Trophoblast cell (in vitro differentiated cells and primary cell): Measurements from ENCODE around the gene FRMD4A.

Experiments
- DNase-seq, 2 donors: peaks; one replicate each; pipeline ENCODE4 v3.0.0-alpha.2; 2016
- H2AFZ ChIP-seq: 2 replicates; pipeline ENCODE4 v1.6.1; 2013; ENCODE audit warnings: low read length, moderate library complexity, mild to moderate bottlenecking; ENCODE audit not compliant: insufficient read depth, poor library complexity
- H2AK5ac ChIP-seq: 2 replicates; pipeline ENCODE4 v1.6.1; 2013; ENCODE audit warnings: mild to moderate bottlenecking, low read length
- H2BK120ac ChIP-seq: 2 replicates; pipeline ENCODE4 v1.6.1; 2013; ENCODE audit warnings: low read length, mild to moderate bottlenecking, moderate library complexity; ENCODE audit not compliant: insufficient read depth, poor library complexity
- H2BK12ac ChIP-seq: 2 replicates; pipeline ENCODE4 v1.6.1; 2013; ENCODE audit warnings: mild to moderate bottlenecking, low read length, moderate library complexity
- H2BK5ac ChIP-seq: 2 replicates; pipeline ENCODE4 v1.6.1; 2013; ENCODE audit warnings: low read length, low read depth, moderate library complexity, mild to moderate bottlenecking; ENCODE audit not compliant: poor library complexity
- H3K14ac ChIP-seq: 2 replicates; pipeline ENCODE4 v1.6.1; 2013; ENCODE audit warnings: mild to moderate bottlenecking, low read length
- H3K18ac ChIP-seq: 2 replicates; pipeline ENCODE4 v1.6.1; 2013; ENCODE audit warnings: mild to moderate bottlenecking, low read length
- H3K23ac ChIP-seq: 2 replicates; pipeline ENCODE4 v1.6.1; 2013; ENCODE audit warnings: low read length
- H3K27ac ChIP-seq: 2 replicates; pipeline ENCODE4 v1.5.1; 2013; ENCODE audit warnings: low read depth, mild to moderate bottlenecking, inconsistent platforms, low read length, moderate library complexity
- H3K27me3 ChIP-seq: 2 replicates; pipeline ENCODE4 v1.6.1; 2013; ENCODE audit warnings: inconsistent platforms, mild to moderate bottlenecking, low read length, moderate library complexity; ENCODE audit not compliant: insufficient read depth
- H3K36me3 ChIP-seq, 2 experiments: 1 replicate in 1 of 2; 2 replicates in 1 of 2; pipeline ENCODE4 v1.6.1; 2013; ENCODE audit warnings: low read length in 2 of 2, mild to moderate bottlenecking in 2 of 2, moderate library complexity in 1 of 2; ENCODE audit not compliant: insufficient read depth in 2 of 2, control insufficient read depth in 1 of 2
- H3K4ac ChIP-seq: 2 replicates; pipeline ENCODE4 v1.6.1; 2013; ENCODE audit warnings: low read depth, mild to moderate bottlenecking, low read length, moderate library complexity
- H3K4me1 ChIP-seq, 2 experiments: 1 replicate in 1 of 2; 2 replicates in 1 of 2; pipeline ENCODE4 v1.6.1; 2013; ENCODE audit warnings: low read length in 2 of 2, mild to moderate bottlenecking in 2 of 2, moderate library complexity in 1 of 2; ENCODE audit not compliant: insufficient read depth in 2 of 2, control insufficient read depth in 1 of 2
- H3K4me2 ChIP-seq: 2 replicates; pipeline ENCODE4 v1.6.1; 2013; ENCODE audit warnings: inconsistent platforms, mild to moderate bottlenecking, low read length, moderate library complexity
- H3K4me3 ChIP-seq: 2 replicates; pipeline ENCODE4 v1.5.1; 2013; ENCODE audit warnings: mild to moderate bottlenecking, low read depth, low read length, inconsistent platforms
- H3K79me1 ChIP-seq: one replicate; pipeline ENCODE4 v1.6.1; 2013; ENCODE audit warnings: low read length
- H3K79me2 ChIP-seq: 2 replicates; pipeline ENCODE4 v1.6.1; 2013; ENCODE audit warnings: low read length, mild to moderate bottlenecking; ENCODE audit not compliant: control insufficient read depth, insufficient read depth, poor library complexity
- H3K9ac ChIP-seq: 2 replicates; pipeline ENCODE4 v1.6.1; 2013; ENCODE audit warnings: mild to moderate bottlenecking, low read length
- H3K9me3 ChIP-seq: 2 replicates; pipeline ENCODE4 v1.6.1; 2013; ENCODE audit warnings: low read depth, mild to moderate bottlenecking, control low read depth, inconsistent platforms, low read length; ENCODE audit not compliant: insufficient read depth
- H4K12ac ChIP-seq: 2 replicates; pipeline ENCODE4 v1.6.1; 2013; ENCODE audit warnings: low read depth, mild to moderate bottlenecking, low read length, moderate library complexity
- H4K8ac ChIP-seq: 2 replicates; pipeline ENCODE4 v1.6.1; 2013; ENCODE audit warnings: low read depth, mild to moderate bottlenecking, low read length, moderate library complexity
- H4K91ac ChIP-seq: one replicate; pipeline ENCODE4 v1.6.1; 2013; ENCODE audit warnings: low read depth, mild to moderate bottlenecking, low read length, moderate library complexity
- WGBS: extraction: QIAGEN DNeasy Blood & Tissue Kit; methylation state at CpG from one replicate; pipeline ENCODE4 v1.1.7; 2013; ENCODE audit warnings: missing lambda C conversion rate; ENCODE audit not compliant: insufficient read length, insufficient coverage; ENCODE audit errors: extremely low coverage; 5-methylcytosine and 5-hydroxymethylcytosine counted together

FRMD4A gene

DNA sequence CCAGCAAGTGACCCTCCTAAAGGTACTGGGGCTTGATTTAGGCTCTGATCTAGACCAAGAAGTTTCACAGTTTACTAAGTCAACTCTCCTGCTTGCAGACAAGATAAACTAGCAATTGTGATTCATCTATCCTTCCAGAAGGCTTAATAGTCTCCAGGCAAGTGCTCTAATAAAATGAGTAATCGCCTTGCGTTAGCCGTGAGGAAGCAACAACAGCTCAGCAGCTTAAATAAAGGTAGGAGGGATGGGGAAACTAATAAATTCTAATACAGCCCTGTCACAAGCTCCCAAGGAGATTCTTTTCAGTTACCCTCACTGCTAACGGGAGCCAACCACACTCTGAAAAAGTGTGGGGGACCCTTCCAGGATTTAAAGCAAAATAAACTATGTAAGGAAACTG is 48.4 kb downstream of the FRMD4A start:
- no peak overlapping the region for H4K8ac ChIP-seq
- H3K27me3 ChIP-seq = no peaks in the 10 kb centered on the region
- H3K4me1 ChIP-seq = no peaks in the 10 kb centered on the region
- H3K79me2 ChIP-seq = no peaks in the 10 kb centered on the region
- no peak overlapping the region for H4K91ac ChIP-seq
- H2AK5ac ChIP-seq = no peak overlapping the region
- no peak overlapping the region for H3K4ac ChIP-seq
- H2BK120ac ChIP-seq = no peak overlapping the region
- no peak overlapping the region for H3K18ac ChIP-seq
- H2BK5ac ChIP-seq = no peak overlapping the region
- H3K79me1 ChIP-seq = no peaks in the 10 kb centered on the region
- DNase-seq = no peak
- no peak overlapping the region for H3K14ac ChIP-seq
- no peak overlapping the region for H3K9ac ChIP-seq
- H3K36me3 ChIP-seq = no peaks in the 10 kb centered on the region
- no peak overlapping the region for H3K4me3 ChIP-seq
- no peak overlapping the region for H3K23ac ChIP-seq
- no peak overlapping the region for H3K4me2 ChIP-seq
- H4K12ac ChIP-seq = no peak overlapping the region
- H2BK12ac ChIP-seq = no peak overlapping the region
- no peak overlapping the region for H3K27ac ChIP-seq
- no peaks in the 10 kb centered on the region for H3K9me3 ChIP-seq
- H2AFZ ChIP-seq = no peak overlapping the region
- WGBS = no CpG with 5 or more reads among the region's 4 CpGs

DNA sequence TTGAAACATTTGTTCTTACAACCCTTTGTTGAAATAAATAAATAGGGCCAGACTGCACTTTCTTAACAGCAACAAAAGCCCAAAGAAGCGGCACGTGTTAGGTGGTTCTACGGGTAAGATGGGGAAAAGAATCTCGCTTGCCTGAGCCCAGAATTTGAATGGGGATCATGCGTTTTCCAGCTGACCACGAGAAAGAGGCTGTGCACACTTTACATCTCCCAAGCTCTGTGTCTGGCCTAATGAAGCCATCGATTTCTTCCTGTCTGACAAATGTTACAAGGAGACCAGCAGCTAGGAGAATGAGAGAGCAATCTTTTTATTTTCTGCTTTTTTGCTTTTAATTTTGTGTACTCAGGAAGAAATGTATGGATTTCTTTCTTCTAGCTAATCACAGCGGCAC is 52.2 kb downstream of the FRMD4A start:
- no peak for DNase-seq
- H3K27me3 ChIP-seq = no peaks in the 10 kb centered on the region
- WGBS = no CpG with 5 or more reads among the region's 8 CpGs

DNA sequence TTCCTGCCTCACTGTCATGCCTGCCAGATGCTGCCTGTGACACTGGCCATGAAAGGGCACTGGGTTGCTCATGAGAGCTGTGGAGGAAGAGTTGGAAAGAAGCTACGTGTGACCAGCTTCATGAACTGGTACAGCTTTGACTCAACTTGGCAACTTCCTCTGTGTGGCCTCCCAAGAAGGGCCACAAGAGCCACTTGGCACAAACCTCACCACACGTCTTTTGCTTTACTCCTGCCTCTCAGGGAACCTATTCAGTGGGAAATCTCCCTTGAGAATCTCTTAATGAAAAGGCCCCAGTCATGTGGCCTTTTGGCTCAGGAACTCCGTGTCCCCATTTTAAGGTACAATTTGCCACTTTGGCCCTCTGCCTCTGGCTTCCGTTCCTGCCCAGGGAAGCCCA is 54.5 kb downstream of the FRMD4A start:
- Histone ChIP-seq H3K14ac (no peak overlapping the region), H3K4me1 (peaks cover 0 to 3% of the 10 kb centered on the region in 2 experiments), H2AK5ac (no peak overlapping the region), H3K27ac (no peak overlapping the region), H2BK5ac (no peak overlapping the region), H3K4me2 (no peak overlapping the region), H3K4me3 (no peak overlapping the region), H3K4ac (no peak overlapping the region), H3K79me1 (no peaks in the 10 kb centered on the region), H4K91ac (no peak overlapping the region), H3K9ac (no peak overlapping the region), H2BK120ac (no peak overlapping the region), H3K79me2 (no peaks in the 10 kb centered on the region), H4K12ac (no peak overlapping the region), H3K9me3 (no peaks in the 10 kb centered on the region), H3K18ac (no peak overlapping the region), H3K27me3 (no peaks in the 10 kb centered on the region), H3K36me3 (no peaks in the 10 kb centered on the region), H2AFZ (no peak overlapping the region), H2BK12ac (no peak overlapping the region), H3K23ac (no peak overlapping the region), H4K8ac (no peak overlapping the region)
- no peak for DNase-seq
- no CpG with 5 or more reads among the region's 4 CpGs for WGBS

More for the DNA sequence above, 52.2 kb downstream of the FRMD4A start:
- Histone ChIP-seq H3K36me3 (no peaks in the 10 kb centered on the region), H3K4ac (no peak overlapping the region), H3K4me2 (no peak overlapping the region), H4K8ac (no peak overlapping the region), H3K79me1 (no peaks in the 10 kb centered on the region), H4K91ac (no peak overlapping the region), H2BK5ac (no peak overlapping the region), H2AK5ac (no peak overlapping the region), H3K27ac (no peak overlapping the region), H3K9me3 (no peaks in the 10 kb centered on the region), H3K14ac (no peak overlapping the region), H3K79me2 (no peaks in the 10 kb centered on the region), H2AFZ (no peak overlapping the region), H2BK120ac (no peak overlapping the region), H4K12ac (no peak overlapping the region), H2BK12ac (no peak overlapping the region), H3K23ac (no peak overlapping the region), H3K4me1 (peaks cover 0 to 3% of the 10 kb centered on the region in 2 experiments), H3K18ac (no peak overlapping the region), H3K9ac (no peak overlapping the region), H3K4me3 (no peak overlapping the region)

DNA sequence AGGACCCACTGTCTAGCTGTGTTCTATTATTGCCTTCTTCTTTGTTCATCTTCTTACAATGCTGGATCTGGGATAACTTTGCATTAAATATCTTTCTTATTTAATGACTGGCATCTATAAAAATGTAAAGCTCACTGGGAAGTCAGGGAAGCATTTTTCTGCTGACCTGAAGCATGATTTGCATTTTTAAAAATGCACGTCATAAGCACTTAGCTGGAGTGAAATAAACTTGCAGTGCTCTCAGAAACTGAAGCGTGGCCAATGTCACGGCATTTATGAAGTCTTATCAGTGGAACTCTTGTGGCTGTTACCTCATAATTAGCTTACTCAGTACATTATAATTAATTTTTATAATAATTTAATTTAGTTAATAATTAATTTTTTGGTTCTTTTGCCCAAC is 59.1 kb downstream of the FRMD4A start:
- Histone ChIP-seq H4K12ac (no peak overlapping the region), H3K4ac (no peak overlapping the region), H3K27ac (no peak overlapping the region), H3K14ac (no peak overlapping the region), H2BK12ac (no peak overlapping the region), H2AK5ac (no peak overlapping the region), H2AFZ (no peak overlapping the region), H3K79me2 (no peaks in the 10 kb centered on the region), H4K8ac (no peak overlapping the region), H2BK5ac (no peak overlapping the region), H2BK120ac (no peak overlapping the region), H3K36me3 (no peaks in the 10 kb centered on the region), H3K4me1 (peaks cover 0 to 3% of the 10 kb centered on the region in 2 experiments), H3K9me3 (no peaks in the 10 kb centered on the region), H3K79me1 (no peaks in the 10 kb centered on the region), H3K9ac (no peak overlapping the region), H3K27me3 (no peaks in the 10 kb centered on the region), H3K4me2 (no peak overlapping the region), H3K18ac (no peak overlapping the region), H3K23ac (no peak overlapping the region), H4K91ac (no peak overlapping the region), H3K4me3 (no peak overlapping the region)
- WGBS = no CpG with 5 or more reads among the region's 3 CpGs
- DNase-seq = peak in 1 of 2 donors; percentile 53
